Activated CD8-positive, alpha-beta memory T cell treated with anti-CD3 and anti-CD28 coated beads, Interleukin-2, amount 50 U/mL, for 1 hour (primary cell): ENCODE data around the gene SOX21.

ENCODE experiments used
- DNase-seq: peaks from one replicate; pipeline ENCODE4 v3.0.0-alpha.2; 2020; ENCODE audit errors: extremely low read depth

Gene SOX21

GRCh38 chr13:94709001-94709834 lies 3.1 kb downstream of the SOX21 start:
- DNase-seq: no peak

GRCh38 chr13:94708031-94708859 lies 4.1 kb downstream of the SOX21 start:
- no peak for DNase-seq

DNA sequence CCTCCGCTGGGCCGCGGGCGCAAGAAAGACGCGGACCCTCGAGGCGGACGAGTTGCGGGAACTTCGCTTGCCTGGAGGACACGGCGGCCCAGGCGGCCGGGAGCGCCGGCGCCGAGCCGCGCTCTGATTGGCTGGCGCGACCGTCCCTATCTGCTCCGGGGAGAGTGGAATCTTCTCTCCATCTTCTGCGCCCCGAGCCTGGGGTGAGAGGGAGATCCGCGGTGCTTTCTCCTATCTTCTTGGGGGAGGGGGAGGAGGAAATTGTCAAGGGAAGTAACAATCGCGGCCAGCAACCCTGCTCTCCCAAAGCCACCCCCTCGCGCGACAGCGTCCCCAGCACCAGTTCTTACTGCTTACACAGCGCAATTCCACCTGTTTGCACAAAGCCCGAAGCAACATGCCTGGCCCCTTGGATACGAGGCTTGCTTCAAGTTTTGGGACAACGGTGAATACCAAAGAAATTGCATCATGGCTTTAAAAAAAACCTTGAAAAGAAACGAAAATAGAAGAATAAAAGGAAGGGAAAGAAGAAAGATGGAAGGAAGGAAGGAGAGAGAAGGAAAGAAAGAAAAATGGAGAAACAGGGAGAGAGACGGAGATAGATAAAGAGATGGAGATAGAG lies 4.8 kb downstream of the SOX21 start:
- no peak for DNase-seq

DNA sequence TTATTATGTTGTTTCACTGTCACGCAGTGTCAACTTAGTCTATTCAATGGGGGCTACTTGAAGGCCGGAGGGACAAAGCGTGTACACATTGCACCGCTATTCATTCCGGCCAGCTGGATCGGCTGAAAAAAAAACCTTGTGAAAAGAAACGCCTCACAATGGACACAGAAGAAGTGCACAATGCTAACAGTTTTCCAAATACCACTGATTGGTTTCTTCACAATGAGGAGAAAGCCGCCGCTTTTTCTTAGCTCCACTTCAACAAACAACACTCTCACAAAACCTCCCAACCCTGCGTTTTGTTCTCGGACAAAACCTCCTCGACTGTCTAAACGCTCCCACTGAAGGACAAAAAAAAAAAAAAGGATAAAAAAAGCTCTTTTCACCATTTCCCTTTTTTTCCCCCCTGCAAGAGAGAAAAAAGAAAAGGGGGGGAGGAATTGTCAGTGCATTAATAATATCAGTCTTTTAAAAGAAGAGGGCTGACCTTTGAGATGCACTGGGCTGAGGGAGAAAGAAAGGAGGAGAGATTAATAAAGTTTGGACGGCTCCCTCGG lies 5.4 kb downstream of the SOX21 start:
- DNase-seq: no peak

GRCh38 chr13:94706101-94706842 lies 6.1 kb downstream of the SOX21 start:
- no peak for DNase-seq

GRCh38 chr13:94705081-94706030 lies 7.0 kb downstream of the SOX21 start:
- no peak for DNase-seq

DNA sequence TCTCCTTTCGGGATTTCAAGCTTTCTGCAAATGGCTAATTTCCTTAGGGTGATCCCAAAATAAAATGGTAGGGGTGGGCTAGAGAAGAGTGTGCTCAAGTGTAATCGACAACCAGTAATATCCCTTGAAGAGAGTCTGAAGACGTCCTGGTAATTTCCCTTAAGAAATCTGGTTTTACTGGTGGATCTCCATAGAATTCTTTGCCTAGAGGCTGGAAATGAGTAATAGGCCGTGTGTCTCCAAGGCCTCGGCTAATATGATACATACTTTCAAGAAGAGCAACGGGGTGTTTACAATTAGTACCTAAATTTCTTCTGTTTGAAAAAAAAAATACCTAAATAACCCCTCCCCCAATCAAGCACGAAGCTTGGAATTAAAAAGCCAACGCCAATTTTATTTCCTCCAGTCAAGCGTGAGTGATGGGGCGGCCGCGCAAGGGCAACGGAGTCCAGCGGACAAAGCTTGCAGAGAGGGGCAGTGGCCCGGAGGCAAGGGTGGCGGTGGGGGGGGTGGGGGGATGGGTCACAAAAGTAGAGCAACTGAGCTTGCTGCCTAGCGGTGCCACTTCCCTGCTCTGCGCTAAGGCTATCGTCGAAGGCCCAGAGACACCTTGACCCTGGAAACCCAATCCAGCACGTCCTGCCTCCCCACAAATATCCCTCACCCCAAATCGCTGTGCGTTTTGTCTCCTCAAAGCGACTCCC lies 7.8 kb downstream of the SOX21 start:
- DNase-seq: no peak

GRCh38 chr13:94703721-94704314 lies 8.5 kb downstream of the SOX21 start:
- no peak for DNase-seq

GRCh38 chr13:94703271-94703670 lies 9.1 kb downstream of the SOX21 start:
- no peak for DNase-seq

DNA sequence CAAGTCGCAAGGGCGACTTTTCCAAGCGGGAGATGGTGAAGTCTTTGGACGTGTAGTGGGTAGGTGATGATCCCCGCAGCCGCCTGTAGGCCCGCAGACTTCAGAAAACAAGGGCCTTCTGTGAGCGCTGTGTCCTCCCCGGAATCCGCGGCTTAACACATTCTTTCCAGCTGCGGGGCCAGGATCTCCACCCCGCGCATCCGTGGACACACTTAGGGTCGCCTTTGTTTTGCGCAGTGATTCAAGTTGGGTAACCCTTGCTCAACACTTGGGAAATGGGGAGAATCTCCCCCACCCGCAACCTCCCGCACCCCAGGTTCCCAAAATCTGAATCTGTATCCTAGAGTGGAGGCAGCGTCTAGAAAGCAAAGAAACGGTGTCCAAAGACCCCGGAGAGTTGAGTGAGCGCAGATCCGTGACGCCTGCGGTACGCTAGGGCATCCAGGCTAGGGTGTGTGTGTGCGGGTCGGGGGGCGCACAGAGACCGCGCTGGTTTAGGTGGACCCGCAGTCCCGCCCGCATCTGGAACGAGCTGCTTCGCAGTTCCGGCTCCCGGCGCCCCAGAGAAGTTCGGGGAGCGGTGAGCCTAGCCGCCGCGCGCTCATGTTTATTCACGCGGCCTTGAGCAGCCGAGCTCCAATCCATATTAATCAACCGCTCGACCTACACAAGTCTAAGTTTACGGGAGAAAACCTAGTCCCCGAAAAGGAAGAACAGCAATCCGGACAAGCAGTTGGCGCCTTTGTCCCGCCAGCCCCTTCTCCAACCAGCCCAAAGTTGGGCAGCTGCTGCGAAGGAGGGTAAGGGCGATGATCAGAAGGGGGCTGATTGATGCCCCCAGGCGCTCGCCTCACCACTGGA lies 9.9 kb downstream of the SOX21 start:
- DNase-seq: no peak

DNA sequence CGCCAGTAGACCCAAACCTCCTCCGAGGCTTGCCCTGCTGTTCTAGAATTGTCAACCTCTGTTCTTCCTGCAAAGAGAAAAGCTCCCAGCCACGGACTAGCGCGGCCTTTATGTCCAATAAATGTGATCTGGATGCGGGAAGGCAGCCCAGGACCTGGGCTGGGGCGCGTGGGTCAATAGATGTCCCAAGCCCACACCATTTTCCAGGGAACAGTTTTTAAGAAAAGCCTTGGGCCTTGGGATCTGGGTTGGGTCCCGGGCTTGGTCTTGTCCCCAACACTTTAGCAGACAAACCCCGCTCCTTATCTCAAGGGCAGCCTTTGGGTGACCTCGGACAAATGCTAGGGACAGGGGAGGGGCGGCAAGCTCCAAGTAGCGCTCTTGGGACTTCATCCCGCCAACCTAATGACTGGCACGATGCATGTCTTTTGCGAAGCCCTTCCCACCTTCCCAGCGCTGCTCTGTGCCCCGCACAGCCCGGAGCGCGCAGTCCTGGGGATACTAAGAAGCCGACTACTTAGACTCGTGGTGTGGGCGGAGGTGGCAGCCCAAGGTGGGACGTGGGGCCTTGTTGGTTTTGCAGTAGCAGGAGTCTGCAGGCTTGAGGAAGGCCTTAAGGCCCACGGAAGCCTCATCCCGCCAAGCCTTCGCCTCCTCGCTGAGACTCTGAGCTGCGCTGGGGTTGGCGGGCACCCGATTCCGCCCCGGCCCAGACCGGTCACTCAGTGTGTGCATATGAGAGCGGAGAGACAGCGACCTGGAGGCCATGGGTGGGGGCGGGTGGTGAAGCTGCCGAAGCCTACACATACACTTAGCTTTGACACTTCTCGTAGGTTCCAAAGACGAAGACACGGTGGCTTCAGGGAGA lies 10.8 kb downstream of the SOX21 start:
- DNase-seq: no peak

DNA sequence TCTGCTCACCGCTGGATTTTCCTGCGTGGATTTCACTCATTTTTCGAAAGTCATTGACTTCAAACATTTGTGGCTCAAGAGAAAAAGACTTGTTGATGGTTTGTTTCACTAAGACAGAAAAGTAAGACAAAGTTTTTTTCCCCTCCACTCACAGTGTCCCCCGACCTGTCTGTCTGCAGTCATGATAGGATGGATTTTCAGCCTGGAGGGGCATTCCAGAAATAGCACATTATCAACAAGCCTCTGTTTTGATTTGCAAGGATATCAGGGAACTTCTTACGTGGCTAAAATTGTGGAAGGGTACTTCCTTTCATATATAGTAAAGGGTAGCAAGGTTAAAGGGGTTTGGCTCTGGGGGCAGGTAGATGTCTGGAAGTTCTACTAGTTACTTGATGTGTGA lies 11.8 kb downstream of the SOX21 start:
- no peak for DNase-seq

DNA sequence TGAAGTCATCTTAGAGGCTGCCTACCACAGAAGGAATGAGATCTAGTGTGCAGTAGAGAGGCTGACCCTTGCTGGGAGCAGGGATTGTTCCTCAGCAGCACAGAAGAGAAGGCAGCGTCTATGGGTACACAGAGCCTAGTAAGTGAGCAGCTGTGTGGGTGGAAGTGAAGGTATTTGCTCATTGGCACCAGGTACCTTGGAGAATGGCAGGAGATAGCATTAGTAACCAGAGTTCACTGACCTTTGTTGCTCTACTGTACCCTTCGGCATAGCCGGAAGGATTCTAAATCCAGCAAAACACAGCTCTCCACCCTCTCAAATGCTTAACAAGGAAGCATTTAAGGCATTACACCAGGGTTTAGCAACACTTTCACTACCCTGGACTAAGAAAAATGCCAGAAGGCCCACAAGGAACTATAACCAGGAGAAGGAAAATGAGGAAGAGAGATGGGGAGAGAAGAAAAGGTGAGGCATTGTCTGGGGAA lies 12.3 kb downstream of the SOX21 start:
- DNase-seq: no peak

DNA sequence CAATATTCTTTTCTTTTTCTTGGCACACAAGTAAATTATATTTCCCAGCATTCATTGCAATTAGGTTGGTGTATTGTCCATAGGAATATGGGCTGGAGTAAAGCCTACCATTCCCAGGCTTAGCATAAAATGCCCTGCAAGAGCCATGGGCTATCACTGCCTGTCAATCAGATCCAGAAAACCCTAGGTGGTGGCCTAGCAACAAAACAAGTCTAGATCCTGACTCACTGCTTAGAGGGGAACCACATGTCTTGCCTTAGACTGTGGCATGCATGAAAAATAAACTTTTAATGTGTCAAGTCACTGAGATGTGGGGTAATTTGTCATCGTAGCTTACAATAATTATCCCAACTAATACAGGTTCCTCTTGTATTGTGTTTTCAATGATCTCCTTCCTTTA lies 16.2 kb downstream of the SOX21 start:
- DNase-seq: no peak

DNA sequence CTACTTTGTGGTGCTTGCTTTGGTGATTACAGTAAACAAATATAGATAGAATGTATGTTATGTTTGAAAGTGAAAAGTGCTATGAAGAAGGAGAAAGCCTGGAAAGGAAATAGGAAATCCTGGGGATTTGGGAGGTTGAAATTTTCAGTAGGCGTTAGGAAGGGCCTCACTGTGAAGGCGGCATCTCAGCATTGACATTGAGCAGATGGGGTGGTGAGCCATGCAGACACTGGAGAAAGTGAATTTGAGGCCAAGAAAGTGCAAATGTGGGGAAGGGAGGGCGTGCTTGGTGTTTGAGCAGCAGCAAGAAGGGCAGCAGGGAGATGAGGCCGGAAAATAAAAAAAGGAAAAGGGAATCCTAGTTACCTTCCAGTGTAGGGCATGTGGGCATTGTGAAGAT lies 20.3 kb downstream of the SOX21 start:
- DNase-seq: no peak

- DNase-seq: no peak
Measured at GRCh38 chr13:94683409-94683808, 28.9 kb downstream of the SOX21 start.

- no peak for DNase-seq
Measured at GRCh38 chr13:94682229-94682628, 30.1 kb downstream of the SOX21 start.
